GM12891 (cell line): ENCODE results near the gene ZNF580.

ENCODE experiments used
- POLR2A ChIP-seq: IDR thresholded peaks from 2 replicates; pipeline ENCODE4 v1.6.1; 2011; ENCODE audit warnings: low read depth, low read length, control low read depth
- POLR2AphosphoS5 ChIP-seq: IDR thresholded peaks from 2 replicates; pipeline ENCODE4 v1.6.1; 2011; ENCODE audit warnings: low read depth, low read length, control low read depth

GRCh38 chr19:55690109-55690768 lies 49.4 kb downstream of the ZNF580 start:
- TF ChIP-seq POLR2AphosphoS5 (no peak), POLR2A (no peak)
